Endodermal cell (in vitro differentiated cells): ENCODE results near the gene RAPGEFL1. TPM values are rescaled to one million over a fixed set of nuclear protein-coding genes. Genes with fewer than 3 reads are reported as not detected.
"Not testable (repeated sequence)": the region's sequence is repeated elsewhere in the genome, so short reads cannot be mapped to it uniquely, and the experiment has no call there.

Experiments
- DNase-seq: peaks from one replicate; pipeline ENCODE4 v3.0.0-alpha.2; 2017
- H3K27ac ChIP-seq: 2 replicates; pipeline ENCODE4 v1.5.1; 2013; ENCODE audit warnings: mild to moderate bottlenecking, low read depth, low read length, moderate library complexity
- H3K27me3 ChIP-seq: 2 replicates; pipeline ENCODE4 v1.6.1; 2013; ENCODE audit warnings: mild to moderate bottlenecking, low read length, moderate library complexity; ENCODE audit not compliant: insufficient read depth, control insufficient read depth, poor library complexity, severe bottlenecking
- H3K36me3 ChIP-seq: 2 replicates; pipeline ENCODE4 v1.7.0; 2013; ENCODE audit warnings: mild to moderate bottlenecking, low read length, moderate library complexity; ENCODE audit not compliant: control insufficient read depth, insufficient read depth
- H3K4me1 ChIP-seq: one replicate; pipeline ENCODE4 v1.7.0; 2013; ENCODE audit warnings: low read length; ENCODE audit not compliant: control insufficient read depth, insufficient read depth
- H3K4me3 ChIP-seq: 2 replicates; pipeline ENCODE4 v1.5.1; 2013; ENCODE audit warnings: mild to moderate bottlenecking, low read length, moderate library complexity
- H3K9ac ChIP-seq: 2 replicates; pipeline ENCODE4 v1.6.1; 2013; ENCODE audit warnings: mild to moderate bottlenecking, low read length, moderate library complexity; ENCODE audit not compliant: poor library complexity, severe bottlenecking; ENCODE audit errors: extremely low read depth
- H3K9me3 ChIP-seq: 2 replicates; pipeline ENCODE4 v1.6.1; 2013; ENCODE audit warnings: mild to moderate bottlenecking, low read length, moderate library complexity; ENCODE audit not compliant: control insufficient read depth
- H3K27ac Mint-ChIP-seq: 2 replicates; pipeline ENCODE4 v1.8.0; 2020; ENCODE audit warnings: mixed read lengths
- H3K27me3 Mint-ChIP-seq: 2 replicates; pipeline ENCODE4 v1.8.0; 2021; ENCODE audit warnings: mild to moderate bottlenecking, mixed read lengths; ENCODE audit not compliant: insufficient read depth
- H3K36me3 Mint-ChIP-seq: 2 replicates; pipeline ENCODE4 v1.8.0; 2020; ENCODE audit warnings: low read depth, mixed read lengths
- H3K4me1 Mint-ChIP-seq: 2 replicates; pipeline ENCODE4 v1.8.0; 2020; ENCODE audit warnings: mixed read lengths
- H3K4me3 Mint-ChIP-seq: 2 replicates; pipeline ENCODE4 v1.8.0; 2020; ENCODE audit warnings: mild to moderate bottlenecking, moderate library complexity, mixed read lengths
- H3K9me3 Mint-ChIP-seq: 2 replicates; pipeline ENCODE4 v1.8.0; 2020; ENCODE audit warnings: mild to moderate bottlenecking, mixed read lengths
- CTCF ChIP-seq: fragments of 200-600 bp; sonication (generic); conservative IDR thresholded peaks from 2 replicates; pipeline ENCODE4 v1.5.0; 2021; ENCODE audit warnings: antibody characterized with exemption, mild to moderate bottlenecking
- WGBS, 2 experiments: methylation state at CpG; one replicate each; pipeline versions ENCODE4 v1.1.5 to v1.1.7; 2013; ENCODE audit warnings: missing lambda C conversion rate in 2 of 2, mixed read lengths in 1 of 2; ENCODE audit not compliant: insufficient coverage in 1 of 2, insufficient read length in 1 of 2; 5-methylcytosine and 5-hydroxymethylcytosine counted together
- total RNA-seq, 2 donors: library from RNA; stranded (reverse); fragmentation: NEBNext Ultra II Directional in 1 of 2; extraction: Animal tissue kit (Norgen Biotek cat#: 25700) in 1 of 2; gene quantifications; 2 replicates in 1 of 2; 3 replicates in 1 of 2; pipeline ENCODE4 v1.2.1, GENCODE V29; 2021

The RAPGEFL1 gene
- total RNA-seq, 2 donors from 2014 or later = 15.6 to 20.8 TPM

- Mint-ChIP-seq H3K9me3 (peaks cover 2% of the 10 kb centered on the region), H3K4me3 (no peak overlapping the region)
These were observed 20.3 kb downstream of the RAPGEFL1 start for GRCh38 chr17:40197550-40197949.

GRCh38 chr17:40197965-40198456, 20.7 kb downstream of the RAPGEFL1 start:
- not testable (repeated sequence) for H3K27ac Mint-ChIP-seq, H3K4me1 ChIP-seq, H3K4me1 Mint-ChIP-seq, H3K27ac ChIP-seq, H3K36me3 Mint-ChIP-seq, H3K27me3 ChIP-seq, H3K9ac ChIP-seq, H3K4me3 Mint-ChIP-seq, H3K9me3 ChIP-seq, H3K27me3 Mint-ChIP-seq, H3K36me3 ChIP-seq, H3K9me3 Mint-ChIP-seq, H3K4me3 ChIP-seq
- whole genome bisulfite sequencing, 2 experiments = 90 to 94% methylated on average over 6 to 8 of the region's 8 CpGs
- peak; percentile 61 for DNase-seq

More at GRCh38 chr17:40197550-40197949, 20.3 kb downstream of the RAPGEFL1 start:
- peaks cover 2% of the 10 kb centered on the region for H3K27me3 Mint-ChIP-seq
- no peak for TF ChIP-seq CTCF
- no peaks in the 10 kb centered on the region for H3K4me1 Mint-ChIP-seq
- H3K27ac Mint-ChIP-seq = no peak overlapping the region
- H3K36me3 Mint-ChIP-seq = peaks cover 7% of the 10 kb centered on the region
- 94% methylated on average over 1 of the region's 1 CpG; no CpG with 5 or more reads in 1 of the 2 experiments for WGBS, 2 experiments
- Histone ChIP-seq H3K27ac (no peak overlapping the region), H3K27me3 (no peaks in the 10 kb centered on the region), H3K4me1 (no peaks in the 10 kb centered on the region), H3K9me3 (peaks cover 5% of the 10 kb centered on the region), H3K4me3 (no peak overlapping the region), H3K36me3 (no peaks in the 10 kb centered on the region), H3K9ac (no peak overlapping the region)
- no peak for DNase-seq

- no peak overlapping the region for H3K27ac ChIP-seq
- H3K27me3 ChIP-seq = no peaks in the 10 kb centered on the region
- H3K9me3 Mint-ChIP-seq = peaks cover 2% of the 10 kb centered on the region
- no peaks in the 10 kb centered on the region for H3K4me1 ChIP-seq
- no peak overlapping the region for H3K9ac ChIP-seq
- peaks cover 4% of the 10 kb centered on the region for H3K36me3 Mint-ChIP-seq
- H3K27ac Mint-ChIP-seq = no peak overlapping the region
- TF ChIP-seq CTCF = no peak
- H3K27me3 Mint-ChIP-seq = peaks cover 2% of the 10 kb centered on the region
- H3K4me3 Mint-ChIP-seq = no peak overlapping the region
- peaks cover 5% of the 10 kb centered on the region for H3K9me3 ChIP-seq
- WGBS, 2 experiments = 93 to 94% methylated on average over 2 to 5 of the region's 5 CpGs
- DNase-seq = no peak
- no peak overlapping the region for H3K4me3 ChIP-seq
- H3K4me1 Mint-ChIP-seq = no peaks in the 10 kb centered on the region
- H3K36me3 ChIP-seq = no peaks in the 10 kb centered on the region
These were observed 21.3 kb downstream of the RAPGEFL1 start for GRCh38 chr17:40198576-40198975.

- no peaks in the 10 kb centered on the region for H3K27me3 ChIP-seq
- H3K27me3 Mint-ChIP-seq = peaks cover 6% of the 10 kb centered on the region
- H3K4me1 ChIP-seq = no peaks in the 10 kb centered on the region
- H3K4me1 Mint-ChIP-seq = no peaks in the 10 kb centered on the region
- H3K9me3 ChIP-seq = no peaks in the 10 kb centered on the region
- TF ChIP-seq CTCF = no peak
- no peak for DNase-seq
- no peak overlapping the region for H3K4me3 ChIP-seq
- no peaks in the 10 kb centered on the region for H3K36me3 Mint-ChIP-seq
- H3K36me3 ChIP-seq = no peaks in the 10 kb centered on the region
- no peak overlapping the region for H3K27ac ChIP-seq
- no peak overlapping the region for H3K4me3 Mint-ChIP-seq
- 96 to 97% methylated on average over 4 of the region's 4 CpGs for WGBS, 2 experiments
- H3K9ac ChIP-seq = no peak overlapping the region
- H3K9me3 Mint-ChIP-seq = no peaks in the 10 kb centered on the region
- H3K27ac Mint-ChIP-seq = no peak overlapping the region
These were observed 25.9 kb downstream of the RAPGEFL1 start for GRCh38 chr17:40203131-40203530.

GRCh38 chr17:40206193-40206592, 28.9 kb downstream of the RAPGEFL1 start:
- H3K4me1 Mint-ChIP-seq, H3K9ac ChIP-seq, H3K36me3 ChIP-seq, H3K4me3 ChIP-seq, H3K27ac ChIP-seq, H3K4me1 ChIP-seq, H3K36me3 Mint-ChIP-seq, H3K27ac Mint-ChIP-seq, DNase-seq, H3K4me3 Mint-ChIP-seq, H3K9me3 ChIP-seq, H3K27me3 ChIP-seq, H3K27me3 Mint-ChIP-seq, H3K9me3 Mint-ChIP-seq: not testable (repeated sequence)
- 95 to 96% methylated on average over 7 to 8 of the region's 8 CpGs for WGBS, 2 experiments
